ENCODE data around the gene HMGCS2.

HMGCS2 gene

DNA sequence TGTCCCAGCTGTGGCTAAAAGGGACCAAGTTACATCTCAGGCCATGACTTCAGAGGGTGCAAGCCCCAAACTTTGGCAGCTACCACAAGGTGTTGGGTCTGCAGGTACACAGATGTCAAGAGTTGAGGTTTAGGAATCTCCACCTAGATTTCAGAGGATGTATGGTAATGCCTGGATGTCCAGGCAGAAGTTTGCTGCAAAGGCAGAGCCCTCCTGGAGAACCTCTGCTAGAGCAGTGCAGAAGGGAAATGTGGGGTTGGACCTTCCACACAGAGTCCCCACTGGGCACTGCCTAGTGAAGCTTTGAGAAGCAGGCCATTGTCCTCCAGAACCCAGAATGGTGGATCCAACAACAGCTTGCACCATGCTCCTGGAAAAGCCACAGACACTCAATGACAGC, 67.0 kb downstream of the HMGCS2 start:
- no peak for DNase-seq (ENCODE audit: low read depth)

DNA sequence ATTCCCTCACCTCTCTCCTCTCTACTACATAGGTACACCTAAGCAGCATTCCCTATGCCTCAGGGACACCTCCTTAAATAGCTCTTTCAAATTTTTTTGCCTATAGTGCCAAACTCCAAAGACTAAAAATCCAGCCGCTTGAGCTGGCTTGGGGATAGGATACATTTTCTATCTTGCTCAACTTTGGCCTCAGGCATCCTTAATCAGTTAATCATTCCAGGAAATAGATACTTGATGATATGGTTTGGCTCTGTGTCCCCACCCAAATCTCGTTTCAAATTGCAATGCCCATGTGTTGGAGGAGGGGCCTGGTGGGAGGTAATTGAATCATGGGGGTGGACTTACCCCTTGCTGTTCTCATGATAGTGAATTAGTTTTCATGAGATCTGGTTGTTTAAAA, 68.4 kb downstream of the HMGCS2 start:
- no peak for DNase-seq (ENCODE audit: low read depth)

All from amniotic epithelial cell (primary cell).